ENCODE data around the gene NDEL1. TPM values are rescaled to one million over a fixed set of nuclear protein-coding genes. Genes with fewer than 3 reads are reported as not detected.
A peak's percentile ranks its signal among the peaks of the same experiment; 100 is the strongest.

Gene NDEL1
- polyA plus RNA-seq, 3 donors: 14.8 to 68.8 (median 54.0) TPM

- WGBS, 3 donors: 20 to 28% (median 27%) methylated on average over 18 to 19 of the region's 19 CpGs
- no peak overlapping the region for H3K27ac ChIP-seq (ENCODE audit: low read depth, low read length)
Measured at GRCh38 chr17:8409966-8410882, 25.5 kb upstream of the NDEL1 start.

- no peak overlapping the region for H3K27ac ChIP-seq (ENCODE audit: low read depth, low read length)
- WGBS, 3 donors: 60 to 91% (median 78%) methylated on average over 1 of the region's 1 CpG
Measured at GRCh38 chr17:8410883-8411238, 24.8 kb upstream of the NDEL1 start.

- no peak overlapping the region for H3K27ac ChIP-seq (ENCODE audit: low read depth, low read length)
Measured at GRCh38 chr17:8412089-8412488, 23.6 kb upstream of the NDEL1 start.

GRCh38 chr17:8413328-8413727 lies 22.4 kb upstream of the NDEL1 start:
- no peak overlapping the region for H3K27ac ChIP-seq (ENCODE audit: low read depth, low read length)
- 48 to 79% (median 66%) methylated on average over 4 of the region's 4 CpGs for WGBS, 3 donors

More at GRCh38 chr17:8412089-8412488, 23.6 kb upstream of the NDEL1 start:
- WGBS, 3 donors: 76 to 82% (median 77%) methylated on average over 5 of the region's 5 CpGs

GRCh38 chr17:8413938-8414337 lies 21.7 kb upstream of the NDEL1 start:
- H3K27ac ChIP-seq (ENCODE audit: low read depth, low read length): no peak overlapping the region

GRCh38 chr17:8417806-8418205 lies 17.9 kb upstream of the NDEL1 start:
- no peak overlapping the region for H3K27ac ChIP-seq (ENCODE audit: low read depth, low read length)

GRCh38 chr17:8418471-8418870 lies 17.2 kb upstream of the NDEL1 start:
- whole genome bisulfite sequencing, 3 donors: 59 to 61% (median 59%) methylated on average over 1 of the region's 1 CpG
- H3K27ac ChIP-seq (ENCODE audit: low read depth, low read length): no peak overlapping the region

More at GRCh38 chr17:8417806-8418205, 17.9 kb upstream of the NDEL1 start:
- 70 to 88% (median 77%) methylated on average over 4 of the region's 4 CpGs for WGBS, 3 donors

GRCh38 chr17:8419305-8419704 lies 16.4 kb upstream of the NDEL1 start:
- H3K27ac ChIP-seq (ENCODE audit: low read depth, low read length): no peak overlapping the region
- WGBS, 3 donors: 40 to 52% (median 50%) methylated on average over 1 of the region's 1 CpG

- WGBS, 3 donors: 11 to 22% (median 17%) methylated on average over 5 of the region's 5 CpGs
- H3K27ac ChIP-seq (ENCODE audit: low read depth, low read length): peak overlapping the region; percentile 64
Measured at GRCh38 chr17:8420041-8420934, 15.4 kb upstream of the NDEL1 start.

- no peak overlapping the region for H3K27ac ChIP-seq (ENCODE audit: low read depth, low read length)
Measured at GRCh38 chr17:8421571-8421970, 14.1 kb upstream of the NDEL1 start.

GRCh38 chr17:8426094-8426720 lies 9.5 kb upstream of the NDEL1 start:
- H3K27ac ChIP-seq (ENCODE audit: low read depth, low read length): no peak overlapping the region
- WGBS, 3 donors: 68 to 81% (median 69%) methylated on average over 6 of the region's 6 CpGs

More at GRCh38 chr17:8421571-8421970, 14.1 kb upstream of the NDEL1 start:
- WGBS, 3 donors: 47 to 59% (median 54%) methylated on average over 3 of the region's 3 CpGs

- 93 to 98% (median 98%) methylated on average over 3 of the region's 3 CpGs for WGBS, 3 donors
- no peak overlapping the region for H3K27ac ChIP-seq (ENCODE audit: low read depth, low read length)
Measured at GRCh38 chr17:8426802-8427201, 8.9 kb upstream of the NDEL1 start.

- H3K27ac ChIP-seq (ENCODE audit: low read depth, low read length): no peak overlapping the region
- WGBS, 3 donors: 46 to 67% (median 48%) methylated on average over 7 of the region's 7 CpGs
Measured at GRCh38 chr17:8430966-8431365, 4.7 kb upstream of the NDEL1 start.

GRCh38 chr17:8436169-8436843 lies 622 bp downstream of the NDEL1 start:
- H3K27ac ChIP-seq (ENCODE audit: low read depth, low read length): peak overlapping the region; percentile 98
- WGBS, 3 donors: 0 to 1% (median 1%) methylated on average over 41 to 43 of the region's 43 CpGs

GRCh38 chr17:8436844-8437171 lies 1.1 kb downstream of the NDEL1 start:
- WGBS, 3 donors: 8 to 12% (median 10%) methylated on average over 5 of the region's 5 CpGs
- H3K27ac ChIP-seq (ENCODE audit: low read depth, low read length): peak overlapping the region; percentile 98

- no peak overlapping the region for H3K27ac ChIP-seq (ENCODE audit: low read depth, low read length)
- 75 to 89% (median 78%) methylated on average over 5 of the region's 5 CpGs for WGBS, 3 donors
Measured at GRCh38 chr17:8438441-8438840, 2.8 kb downstream of the NDEL1 start.

GRCh38 chr17:8439681-8440080 lies 4.0 kb downstream of the NDEL1 start:
- no peak overlapping the region for H3K27ac ChIP-seq (ENCODE audit: low read depth, low read length)
- 93 to 98% (median 97%) methylated on average over 3 of the region's 3 CpGs for WGBS, 3 donors

GRCh38 chr17:8441690-8442089 lies 6.0 kb downstream of the NDEL1 start:
- 58 to 90% (median 78%) methylated on average over 2 of the region's 2 CpGs for WGBS, 3 donors
- H3K27ac ChIP-seq (ENCODE audit: low read depth, low read length): no peak overlapping the region
